Lower leg skin (tissue), 3 donors: ENCODE data around the gene OR10V1.

Experiments used
- CTCF ChIP-seq, 3 donors: fragments of 450-650 bp; IDR thresholded peaks; one replicate each; pipeline ENCODE4 v1.5.1; 2016; ENCODE audit warnings: antibody characterized with exemption in 3 of 3, mild to moderate bottlenecking in 3 of 3, moderate library complexity in 2 of 3
- POLR2A ChIP-seq, 2 donors: fragments of 450-650 bp; IDR thresholded peaks; one replicate each; pipeline ENCODE4 v1.6.1; 2016 to 2017; ENCODE audit warnings: antibody characterized with exemption in 2 of 2, mild to moderate bottlenecking in 1 of 2, moderate library complexity in 1 of 2

- TF ChIP-seq CTCF (IDR thresholded peaks at IDR 0.05) (no peak), POLR2A (IDR thresholded peaks at IDR 0.05) (no peak)
Observed at GRCh38 chr11:59666969-59667368, 46.7 kb downstream of the OR10V1 start.
